Mononuclear cell (primary cell): Measurements from ENCODE around the gene SLC66A3. TPM values are rescaled to one million over a fixed set of nuclear protein-coding genes. Genes with fewer than 3 reads are reported as not detected.

Source experiments
- H3K27me3 ChIP-seq: 2 replicates; pipeline ENCODE4 v1.6.0; 2011; ENCODE audit warnings: low read length, control low read depth; ENCODE audit not compliant: insufficient read depth
- H3K4me1 ChIP-seq: 2 replicates; pipeline ENCODE4 v1.5.1; 2011; ENCODE audit warnings: mild to moderate bottlenecking, low read length, control low read depth; ENCODE audit not compliant: insufficient read depth
- H3K4me3 ChIP-seq: 2 replicates; pipeline ENCODE4 v1.5.1; 2011; ENCODE audit warnings: mild to moderate bottlenecking, low read length, moderate library complexity
- H3K9me3 ChIP-seq: 2 replicates; pipeline ENCODE4 v1.5.1; 2011; ENCODE audit warnings: low read depth, mild to moderate bottlenecking, control low read depth, low read length
- total RNA-seq: library from RNA; depleted of rRNA; stranded (reverse); fragments of >200 nt; gene quantifications from one replicate; pipeline ENCODE4 v1.2.3, GENCODE V29; 2012

SLC66A3 gene
- total RNA-seq, 1 donor: 40.0 TPM

DNA sequence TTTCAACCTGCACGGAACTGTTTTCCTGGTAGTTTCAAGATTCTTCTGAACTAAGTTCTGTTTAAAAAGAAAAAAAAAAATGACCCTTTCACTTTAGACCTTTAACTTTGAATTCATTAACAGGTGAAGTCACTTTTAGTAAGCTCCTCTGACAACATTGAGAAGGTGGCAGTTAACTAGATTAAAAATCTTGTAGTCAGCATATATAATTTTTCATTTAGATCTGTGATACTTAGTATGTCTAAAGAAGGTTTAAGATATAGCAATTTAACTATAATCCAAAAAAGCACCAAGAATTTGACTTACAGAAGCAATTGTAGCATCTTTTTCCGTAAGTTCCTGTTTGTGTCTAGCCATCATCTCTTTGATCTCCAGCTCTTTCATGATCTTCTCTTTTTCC lies 45.4 kb downstream of the SLC66A3 start:
- Histone ChIP-seq H3K4me3 (no peak overlapping the region), H3K4me1 (peaks cover 16% of the 10 kb centered on the region), H3K9me3 (no peaks in the 10 kb centered on the region), H3K27me3 (no peaks in the 10 kb centered on the region)

- H3K4me3 ChIP-seq: no peak overlapping the region
- H3K9me3 ChIP-seq: no peaks in the 10 kb centered on the region
These were observed 46.7 kb downstream of the SLC66A3 start for GRCh38 chr2:11201969-11202368.

DNA sequence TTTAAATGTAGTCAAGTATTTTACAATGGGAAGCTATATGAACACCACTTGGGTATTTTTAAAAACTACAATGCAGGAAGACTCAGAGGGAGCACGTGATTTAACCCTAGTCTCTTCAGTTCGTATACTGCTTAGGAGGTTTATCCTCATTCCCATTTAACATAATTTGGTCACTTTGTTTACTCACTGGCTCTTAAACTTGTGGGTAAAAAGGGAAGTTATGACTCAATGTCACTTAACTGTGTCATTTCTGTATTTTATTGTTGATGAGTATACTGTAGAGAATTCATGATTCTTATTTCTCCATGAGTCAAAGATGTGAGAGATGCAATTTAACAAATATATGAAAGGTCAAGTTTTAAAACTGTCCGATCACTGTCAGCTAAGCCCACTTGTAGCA lies 48.2 kb downstream of the SLC66A3 start:
- Histone ChIP-seq H3K27me3 (no peaks in the 10 kb centered on the region), H3K4me3 (no peak overlapping the region), H3K9me3 (no peaks in the 10 kb centered on the region), H3K4me1 (peaks cover 16% of the 10 kb centered on the region)

More at GRCh38 chr2:11201969-11202368, 46.7 kb downstream of the SLC66A3 start:
- Histone ChIP-seq H3K4me1 (peaks cover 16% of the 10 kb centered on the region), H3K27me3 (no peaks in the 10 kb centered on the region)

GRCh38 chr2:11208083-11208482 lies 52.8 kb downstream of the SLC66A3 start:
- H3K9me3 ChIP-seq: no peaks in the 10 kb centered on the region
- H3K4me1 ChIP-seq: peaks cover 14% of the 10 kb centered on the region
- no peaks in the 10 kb centered on the region for H3K27me3 ChIP-seq
- no peak overlapping the region for H3K4me3 ChIP-seq

- H3K4me3 ChIP-seq: no peak overlapping the region
- H3K9me3 ChIP-seq: no peaks in the 10 kb centered on the region
- H3K4me1 ChIP-seq: no peaks in the 10 kb centered on the region
- H3K27me3 ChIP-seq: no peaks in the 10 kb centered on the region
These were observed 57.4 kb downstream of the SLC66A3 start for GRCh38 chr2:11212645-11213044.

- H3K9me3 ChIP-seq: no peaks in the 10 kb centered on the region
- no peak overlapping the region for H3K4me3 ChIP-seq
- no peaks in the 10 kb centered on the region for H3K4me1 ChIP-seq
- H3K27me3 ChIP-seq: no peaks in the 10 kb centered on the region
These were observed 57.9 kb downstream of the SLC66A3 start for GRCh38 chr2:11213090-11213638.

DNA sequence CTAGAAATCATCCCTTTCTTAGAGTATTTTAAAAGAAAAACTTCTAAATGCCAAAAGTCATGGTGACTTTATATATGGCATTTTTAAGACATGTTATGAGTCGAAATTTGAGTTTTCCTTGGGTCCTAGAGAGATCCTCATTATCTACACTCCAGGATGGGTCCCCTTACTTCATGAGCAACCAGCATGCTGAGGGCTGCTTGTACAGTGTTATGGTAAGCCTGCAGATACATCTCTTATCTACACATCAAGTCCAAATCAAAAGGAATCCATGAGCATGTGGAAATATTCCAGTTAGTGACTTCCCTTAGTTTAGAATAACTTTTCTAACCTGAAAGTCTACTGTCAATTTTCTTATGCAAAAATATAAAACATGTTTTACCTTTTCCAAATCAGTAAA lies 58.7 kb downstream of the SLC66A3 start:
- H3K4me3 ChIP-seq: no peak overlapping the region
- H3K9me3 ChIP-seq: no peaks in the 10 kb centered on the region
- no peaks in the 10 kb centered on the region for H3K27me3 ChIP-seq
- H3K4me1 ChIP-seq: no peaks in the 10 kb centered on the region

GRCh38 chr2:11214770-11215169 lies 59.5 kb downstream of the SLC66A3 start:
- H3K4me1 ChIP-seq: no peaks in the 10 kb centered on the region
- no peak overlapping the region for H3K4me3 ChIP-seq
- H3K27me3 ChIP-seq: no peaks in the 10 kb centered on the region
- H3K9me3 ChIP-seq: no peaks in the 10 kb centered on the region

DNA sequence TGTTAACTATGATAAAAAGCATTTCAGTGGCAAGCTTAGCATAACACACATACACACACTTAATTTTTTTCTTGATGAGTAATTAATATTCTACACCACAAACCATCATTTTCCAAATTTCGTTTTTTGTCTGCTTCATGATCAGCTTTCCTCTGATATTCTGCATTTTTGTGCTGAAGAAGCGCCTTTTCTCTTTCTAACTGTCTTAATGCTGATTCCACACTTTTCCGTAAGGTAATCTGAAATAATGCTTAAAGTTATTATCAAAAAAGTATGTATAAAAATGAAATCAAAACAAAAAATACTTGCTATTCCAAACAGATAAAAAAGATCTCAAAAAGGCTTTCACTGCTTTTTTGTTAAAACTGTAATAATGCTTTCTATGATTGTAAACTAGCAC lies 60.1 kb downstream of the SLC66A3 start:
- H3K4me3 ChIP-seq: no peak overlapping the region

DNA sequence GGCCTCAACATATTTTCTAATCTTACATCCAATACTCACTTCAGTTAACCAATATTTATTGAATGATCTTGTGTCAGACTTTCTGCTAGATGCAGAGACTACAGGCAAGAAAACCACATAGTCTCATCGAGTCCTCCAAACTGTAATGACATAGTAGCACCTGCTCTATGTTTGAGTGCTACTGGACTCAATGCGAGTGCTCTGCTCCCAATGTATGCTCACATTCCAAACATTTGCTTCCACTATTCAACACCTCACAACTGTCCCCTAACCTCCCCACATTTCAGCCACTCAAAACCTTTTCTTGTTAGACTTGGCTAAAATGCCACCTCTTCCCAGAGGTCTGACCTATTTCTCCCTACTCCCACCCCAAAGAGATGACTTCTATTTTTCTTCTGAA lies 65.2 kb downstream of the SLC66A3 start:
- Histone ChIP-seq H3K27me3 (no peaks in the 10 kb centered on the region), H3K4me1 (no peaks in the 10 kb centered on the region), H3K4me3 (no peak overlapping the region)

More for the DNA sequence above, 60.1 kb downstream of the SLC66A3 start:
- no peaks in the 10 kb centered on the region for H3K9me3 ChIP-seq
- no peaks in the 10 kb centered on the region for H3K4me1 ChIP-seq
- H3K27me3 ChIP-seq: no peaks in the 10 kb centered on the region

DNA sequence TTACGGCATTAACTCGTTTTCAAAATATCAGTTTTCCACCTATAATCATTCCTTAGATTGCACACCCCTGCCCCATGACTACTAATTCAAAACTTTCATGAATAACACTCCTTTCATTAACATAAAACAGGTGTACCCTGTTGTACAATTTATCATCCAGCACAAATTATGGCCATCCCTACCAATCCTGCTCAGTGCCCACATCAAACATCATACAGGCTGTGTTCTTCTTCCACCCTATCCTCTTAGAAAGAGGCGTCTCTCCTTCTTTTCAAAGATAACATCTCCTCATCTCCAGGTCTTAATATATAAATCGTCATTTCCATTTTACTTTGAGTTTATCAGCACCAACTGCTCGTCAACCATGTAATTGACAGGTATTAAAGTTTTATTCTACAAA lies 67.6 kb downstream of the SLC66A3 start:
- no peak overlapping the region for H3K4me3 ChIP-seq
- no peaks in the 10 kb centered on the region for H3K4me1 ChIP-seq
- H3K9me3 ChIP-seq: no peaks in the 10 kb centered on the region
- no peaks in the 10 kb centered on the region for H3K27me3 ChIP-seq

More for the DNA sequence above, 65.2 kb downstream of the SLC66A3 start:
- no peaks in the 10 kb centered on the region for H3K9me3 ChIP-seq

GRCh38 chr2:11224887-11225286 lies 69.6 kb downstream of the SLC66A3 start:
- no peaks in the 10 kb centered on the region for H3K4me1 ChIP-seq
- no peak overlapping the region for H3K4me3 ChIP-seq
- H3K27me3 ChIP-seq: no peaks in the 10 kb centered on the region
- no peaks in the 10 kb centered on the region for H3K9me3 ChIP-seq

DNA sequence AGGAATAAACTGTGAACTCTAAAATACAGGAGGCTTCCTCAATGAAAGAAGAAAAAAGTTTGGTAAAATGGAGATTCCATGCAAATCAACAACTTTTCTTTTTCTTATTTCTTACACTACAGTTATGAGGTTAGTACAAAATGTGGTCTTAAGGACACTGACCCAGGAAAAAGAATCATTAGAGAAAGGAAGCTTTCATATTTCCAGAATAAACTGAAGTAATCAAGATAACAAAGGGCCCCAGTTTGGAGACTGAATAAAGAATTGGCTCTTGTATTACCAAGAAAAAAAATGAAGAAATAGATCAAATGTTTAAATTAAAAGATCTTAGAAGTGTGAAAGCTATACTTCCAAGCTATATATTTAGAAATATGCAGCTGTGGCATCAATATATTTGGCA lies 72.3 kb downstream of the SLC66A3 start:
- H3K4me3 ChIP-seq: no peak overlapping the region
- H3K4me1 ChIP-seq: no peaks in the 10 kb centered on the region
- no peaks in the 10 kb centered on the region for H3K27me3 ChIP-seq
- H3K9me3 ChIP-seq: no peaks in the 10 kb centered on the region

Other genes starting within 250 kb of the SLC66A3 start
- gene KCNF1, start 243.5 kb upstream of the SLC66A3 start, total RNA-seq: not detected
- gene ROCK2, start 189.2 kb downstream of the SLC66A3 start, total RNA-seq: 8.5 TPM